ENCODE measurements around the gene NKX3-2.

NKX3-2 gene

DNA sequence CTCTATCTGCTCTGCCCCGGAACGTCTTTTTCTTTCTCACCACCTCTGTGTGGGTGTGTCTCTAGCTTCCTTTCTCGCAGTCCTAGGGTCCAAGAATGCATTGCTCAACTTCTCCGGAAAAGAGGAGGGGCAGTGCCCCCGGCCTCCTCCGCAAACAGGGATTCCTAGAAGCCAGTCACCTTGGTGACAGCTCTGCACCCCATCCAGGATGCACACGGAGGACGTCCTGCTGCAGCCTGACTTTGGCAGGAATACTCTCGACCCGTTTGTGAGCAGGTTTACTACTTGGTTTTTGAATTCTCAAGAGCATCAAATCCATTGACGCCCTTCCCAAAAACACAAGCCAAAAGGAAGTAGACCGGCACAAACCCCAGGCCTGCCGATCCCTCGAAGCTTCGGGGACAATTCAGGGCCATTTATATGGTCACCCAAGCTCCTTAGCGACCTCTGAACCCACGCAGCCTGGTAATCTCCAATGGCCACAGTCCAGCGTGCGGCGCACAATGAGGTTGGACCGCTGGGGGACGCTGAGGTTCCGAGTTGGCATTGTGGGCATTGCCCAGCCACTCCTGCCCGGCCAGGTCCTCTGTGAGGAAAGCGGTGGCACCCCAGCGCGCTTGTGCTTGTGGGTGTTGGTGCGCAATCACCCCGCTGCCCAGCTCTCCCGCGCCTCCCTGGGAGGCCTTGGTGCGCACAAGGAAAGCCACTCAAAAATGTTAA is 9.8 kb downstream of the NKX3-2 start:
- DNase-seq (ENCODE audit: low read depth in 2 of 2, low spot score in 1 of 2): no peak

- no peak for DNase-seq (ENCODE audit: low read depth in 2 of 2, low spot score in 1 of 2)
Observed at GRCh38 chr4:13533670-13534343, 10.5 kb downstream of the NKX3-2 start.

- no peak for DNase-seq (ENCODE audit: low read depth in 2 of 2, low spot score in 1 of 2)
Observed at GRCh38 chr4:13531625-13531998, 12.7 kb downstream of the NKX3-2 start.

DNA sequence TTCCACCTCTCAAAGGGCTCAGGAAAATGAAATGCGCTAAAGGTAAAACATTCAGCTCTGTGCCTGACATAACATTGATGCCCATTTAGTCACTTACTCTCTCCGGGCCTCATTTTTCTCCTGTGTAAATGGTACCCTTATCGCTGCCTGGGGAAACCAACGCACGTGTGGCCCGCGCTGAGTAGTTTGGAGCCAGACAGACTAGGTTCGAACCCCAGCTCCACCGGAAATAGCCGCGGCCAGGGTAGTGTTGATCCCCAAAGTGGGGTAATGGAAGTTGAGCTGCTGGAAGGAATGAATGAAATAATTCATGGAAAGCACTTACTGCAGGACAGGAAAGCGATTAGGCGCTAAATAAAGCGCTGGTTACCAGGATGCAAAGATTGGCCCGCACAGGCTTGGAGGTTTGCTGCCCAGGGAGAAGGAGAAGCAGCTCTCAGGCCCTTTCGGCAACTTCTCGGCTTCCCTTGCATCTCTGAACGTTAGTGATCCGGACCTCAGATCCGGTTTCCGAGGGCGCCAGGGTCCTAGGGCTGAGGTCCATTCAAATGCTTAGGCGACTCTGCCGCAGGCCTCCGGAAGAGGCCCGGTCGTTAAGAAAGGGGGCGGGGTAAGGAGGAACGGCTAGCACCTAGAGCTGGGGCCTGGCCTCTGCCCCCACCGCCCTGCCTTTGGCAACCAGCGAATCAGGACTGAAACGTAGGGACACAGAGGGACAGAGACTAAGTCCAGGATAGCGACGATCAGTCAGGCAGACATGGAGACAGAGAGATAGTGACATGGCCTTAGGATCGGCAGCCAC is 13.3 kb downstream of the NKX3-2 start:
- DNase-seq (ENCODE audit: low read depth in 2 of 2, low spot score in 1 of 2): no peak

DNA sequence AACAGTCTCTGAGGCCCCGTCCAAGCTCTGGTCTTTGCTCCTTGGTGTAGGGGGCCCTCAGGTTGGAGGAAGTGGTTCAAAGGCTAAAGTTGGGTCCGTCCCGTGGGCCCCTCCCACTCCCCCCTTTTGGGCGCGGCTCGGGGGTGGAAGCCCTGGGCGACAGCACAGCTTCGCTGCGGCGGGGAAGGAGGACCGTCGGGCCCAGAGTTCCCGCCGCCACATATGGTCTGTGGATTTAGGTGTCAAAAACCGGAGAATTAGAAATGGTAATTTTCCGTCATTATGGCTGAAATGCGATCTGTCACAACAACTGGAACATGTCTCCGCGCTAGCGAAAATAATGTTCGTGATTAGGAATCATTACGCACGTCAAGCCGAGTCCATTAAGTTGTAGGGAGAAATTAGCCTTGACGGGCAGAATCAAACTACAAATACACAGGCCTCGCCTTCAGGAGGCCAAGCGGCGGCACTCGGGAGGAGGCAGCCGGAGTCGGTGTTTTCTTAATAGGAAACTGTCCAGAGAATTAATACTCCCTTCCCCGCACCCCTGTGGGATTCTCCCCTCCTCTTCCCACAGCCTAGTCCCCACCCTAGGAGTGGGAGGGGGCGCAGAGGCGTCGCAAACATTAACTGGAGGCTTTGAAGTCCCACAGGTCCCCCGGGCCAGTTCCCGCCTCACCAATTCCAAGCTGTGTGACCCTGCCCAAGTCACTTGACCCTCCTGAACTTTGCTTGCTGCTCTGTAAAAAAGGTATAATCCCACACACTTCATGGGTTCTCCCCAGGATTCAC is 15.0 kb downstream of the NKX3-2 start:
- no peak for DNase-seq (ENCODE audit: low read depth in 2 of 2, low spot score in 1 of 2)

GRCh38 chr4:13528821-13529127 is 15.5 kb downstream of the NKX3-2 start:
- DNase-seq (ENCODE audit: low read depth in 2 of 2, low spot score in 1 of 2): no peak

DNA sequence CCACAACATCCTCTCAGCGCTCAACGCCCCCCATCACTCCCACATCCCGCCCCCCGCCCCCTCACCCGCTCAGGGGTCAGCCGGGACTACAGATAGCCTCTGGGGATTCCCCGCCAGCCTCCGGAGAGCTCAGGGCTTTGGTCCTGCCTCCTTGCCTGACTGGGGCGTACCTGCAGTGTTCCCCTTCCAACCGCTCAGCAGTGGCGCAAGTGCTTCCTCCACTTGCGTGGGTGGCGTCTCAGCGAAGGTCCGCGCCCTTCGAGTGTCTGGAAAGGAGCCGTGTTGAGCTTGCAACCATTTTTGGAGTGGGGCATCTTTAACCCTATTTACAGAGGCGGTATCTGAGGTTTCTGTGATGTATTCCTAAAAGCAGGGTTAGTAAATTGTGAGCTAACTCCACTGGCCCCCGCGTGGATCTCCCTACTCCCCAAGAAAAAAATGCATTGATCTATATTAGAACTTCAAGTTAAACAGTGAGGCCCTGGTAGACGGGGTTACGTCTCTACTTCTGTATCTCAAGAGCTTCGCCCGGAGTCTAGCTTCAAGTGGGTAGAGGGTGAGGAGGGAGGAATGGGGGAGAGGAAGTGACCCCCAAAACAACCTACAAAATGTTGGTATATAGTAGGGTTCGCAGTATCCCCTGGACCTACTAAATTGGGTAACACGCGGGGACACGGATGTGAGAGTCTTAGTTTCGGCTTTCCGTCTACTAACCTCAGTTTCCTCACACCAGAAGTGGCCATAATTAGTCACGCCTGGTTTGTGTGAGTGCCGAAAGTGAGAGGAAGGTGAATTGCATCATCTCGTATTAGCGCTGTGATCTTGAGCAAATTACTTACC is 16.1 kb downstream of the NKX3-2 start:
- no peak for DNase-seq (ENCODE audit: low read depth in 2 of 2, low spot score in 1 of 2)

DNA sequence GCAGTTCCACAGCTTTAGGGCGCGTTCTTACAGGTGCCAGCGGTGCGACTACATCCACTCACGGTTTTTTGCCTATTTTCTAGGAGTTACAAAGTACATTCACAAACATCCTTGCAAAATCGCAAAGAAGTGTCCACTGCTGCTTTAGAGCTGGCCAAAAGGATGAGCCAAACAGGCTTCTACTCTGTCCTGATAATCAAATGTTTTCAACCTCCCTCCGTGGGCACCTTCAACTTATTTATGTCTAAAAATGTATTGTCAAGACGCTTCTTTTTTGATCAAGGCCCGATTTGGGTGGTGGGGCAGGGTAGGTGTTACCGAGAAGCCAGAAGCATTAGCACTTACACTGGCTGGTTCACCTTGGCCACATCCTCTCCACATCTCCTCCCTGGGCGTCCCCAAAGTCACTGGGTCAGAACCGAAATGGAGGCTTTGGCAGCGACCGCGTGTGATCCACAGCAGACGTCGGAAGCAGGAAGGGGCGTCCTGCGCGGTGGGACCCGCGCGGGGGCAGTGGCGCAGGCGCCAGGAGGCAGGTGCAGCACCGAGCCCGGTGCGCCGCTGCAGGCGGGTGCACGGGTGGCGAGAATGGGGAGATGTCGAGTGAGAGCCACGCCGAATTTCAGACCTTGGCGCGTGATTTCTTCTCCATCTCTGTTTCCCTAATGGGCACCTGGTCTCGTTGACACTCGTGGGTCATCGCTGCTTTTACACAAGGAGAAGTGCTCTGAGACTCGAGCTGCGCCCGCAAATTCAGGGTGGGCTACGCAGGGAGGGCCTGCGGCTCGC is 16.9 kb downstream of the NKX3-2 start:
- DNase-seq (ENCODE audit: low read depth in 2 of 2, low spot score in 1 of 2): no peak

DNA sequence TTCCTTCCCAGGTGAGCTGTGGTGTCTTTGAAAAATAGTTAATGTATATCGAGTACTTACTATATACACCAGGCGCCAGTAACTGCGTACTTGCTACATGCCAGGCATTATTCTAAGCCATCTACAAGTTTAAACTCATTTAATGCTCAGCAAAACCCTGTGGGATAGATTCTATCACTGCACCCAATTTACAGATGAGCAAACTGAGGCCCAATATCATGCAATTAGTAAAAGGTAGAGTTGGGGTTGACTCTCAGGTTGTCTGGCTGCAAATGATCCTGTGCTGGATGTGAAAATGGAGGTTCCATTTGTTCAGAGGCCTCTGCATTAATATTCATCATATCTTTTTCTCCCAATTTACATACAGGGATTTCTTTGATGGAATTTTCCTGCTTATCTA is 17.6 kb downstream of the NKX3-2 start:
- no peak for DNase-seq (ENCODE audit: low read depth in 2 of 2, low spot score in 1 of 2)

DNA sequence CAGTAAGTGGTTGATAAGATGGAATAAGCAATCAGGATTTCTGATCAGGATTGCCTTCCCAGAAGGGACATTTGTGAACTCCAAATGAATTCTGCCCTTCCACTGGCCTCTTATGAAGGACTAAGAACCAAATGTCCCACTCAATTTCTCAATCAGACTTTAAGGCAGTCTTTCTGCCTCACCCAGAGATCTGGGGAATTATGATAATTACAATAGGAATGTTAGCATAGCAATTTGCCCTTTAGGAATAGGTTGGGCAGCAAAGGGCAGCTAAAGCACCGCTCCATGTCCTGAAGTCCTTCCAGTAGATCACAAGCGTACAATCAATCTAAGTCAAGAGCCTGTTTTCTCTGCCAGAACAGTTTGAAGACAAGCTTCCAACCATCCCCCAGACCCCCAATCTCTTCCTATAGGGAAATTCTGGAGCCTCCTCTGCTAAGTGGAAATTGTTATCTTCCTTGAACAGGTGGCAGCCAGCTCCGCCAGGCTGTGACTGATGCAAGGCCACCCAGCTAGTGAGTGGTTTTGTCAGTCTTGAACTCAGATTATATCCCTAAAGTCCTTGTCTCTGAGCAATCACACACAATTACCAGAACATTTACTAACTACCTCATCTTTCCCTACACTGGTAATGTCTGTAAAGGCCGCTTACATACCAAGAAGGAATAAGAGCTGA is 18.6 kb downstream of the NKX3-2 start:
- no peak for DNase-seq (ENCODE audit: low read depth in 2 of 2, low spot score in 1 of 2)

- DNase-seq (ENCODE audit: low read depth in 2 of 2, low spot score in 1 of 2): no peak
Observed at GRCh38 chr4:13524504-13525243, 19.6 kb downstream of the NKX3-2 start.

GRCh38 chr4:13523591-13524503 is 20.5 kb downstream of the NKX3-2 start:
- DNase-seq (ENCODE audit: low read depth in 2 of 2, low spot score in 1 of 2): no peak

DNA sequence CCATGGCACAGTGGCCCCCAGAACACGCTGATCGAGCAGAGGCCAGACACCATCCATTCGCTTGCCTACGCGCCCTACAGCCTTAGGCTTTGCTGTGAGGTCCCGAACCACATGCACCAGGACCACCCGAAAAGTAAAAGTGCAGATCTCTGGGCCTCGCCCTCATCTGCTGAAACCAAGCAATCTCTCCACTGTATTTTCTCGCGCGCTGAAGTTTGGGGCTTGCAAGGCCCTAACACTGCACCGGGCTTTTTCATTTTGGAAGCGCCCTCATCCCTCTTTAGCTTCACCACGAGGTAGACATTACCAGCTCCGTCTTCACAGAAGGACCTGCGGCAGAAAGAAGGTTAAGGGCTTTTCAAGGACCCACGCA is 21.2 kb downstream of the NKX3-2 start:
- no peak for DNase-seq (ENCODE audit: low read depth in 2 of 2, low spot score in 1 of 2)

- DNase-seq (ENCODE audit: low read depth in 2 of 2, low spot score in 1 of 2): no peak
Observed at GRCh38 chr4:13522282-13523104, 21.8 kb downstream of the NKX3-2 start.

GRCh38 chr4:13521047-13521446 is 23.3 kb downstream of the NKX3-2 start:
- no peak for DNase-seq (ENCODE audit: low read depth in 2 of 2, low spot score in 1 of 2)

DNA sequence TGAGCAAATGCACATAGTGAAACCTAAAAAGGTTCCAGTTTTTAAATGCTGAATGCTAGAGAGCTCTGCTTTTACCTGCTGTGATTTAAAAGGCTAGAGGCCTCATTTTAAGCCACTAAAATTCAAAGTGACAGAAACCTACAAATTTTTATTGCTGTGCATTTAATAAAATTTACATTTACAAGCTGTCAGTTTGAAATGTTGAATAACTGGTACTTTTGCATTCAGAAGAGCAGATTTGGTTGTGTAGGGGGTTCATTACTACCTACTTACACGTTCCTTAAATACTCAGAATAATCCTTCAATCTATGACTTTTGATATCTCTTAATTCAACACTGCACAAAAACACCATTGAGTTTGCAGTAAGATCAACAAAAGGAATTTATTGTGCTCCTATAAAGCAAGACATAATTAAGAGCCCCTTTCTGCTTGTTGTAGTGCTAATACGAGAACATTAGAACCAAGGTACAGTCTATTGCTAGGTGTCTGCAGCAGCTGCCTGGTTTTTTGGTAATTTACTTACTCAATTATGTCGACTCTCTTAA is 27.9 kb downstream of the NKX3-2 start:
- DNase-seq (ENCODE audit: low read depth in 2 of 2, low spot score in 1 of 2): no peak

All from stimulated activated CD8-positive, alpha-beta memory T cell treated with anti-CD3 and anti-CD28 coated beads, Interleukin-4, amount 100 ng/mL, for 1 hour (primary cell).